NCI-H446 (cell line): Measurements from ENCODE around the gene ITGA11.
"Not testable (repeated sequence)": the region's sequence is repeated elsewhere in the genome, so short reads cannot be mapped to it uniquely, and the experiment has no call there.

Source experiments
- DNase-seq, 2 experiments: peaks; one replicate each; lab custom pipeline; 2025; lab: John Stamatoyannopoulos, UW

Gene ITGA11

GRCh38 chr15:68423359-68424296, 8.3 kb downstream of the ITGA11 start:
- no peak for DNase-seq

- not testable (repeated sequence) for DNase-seq
Observed at GRCh38 chr15:68422403-68423145, 9.4 kb downstream of the ITGA11 start.

- no peak for DNase-seq
Observed at GRCh38 chr15:68421798-68422402, 10.1 kb downstream of the ITGA11 start.

- no peak for DNase-seq
Observed at GRCh38 chr15:68421115-68421551, 10.8 kb downstream of the ITGA11 start.

GRCh38 chr15:68420186-68420684, 11.7 kb downstream of the ITGA11 start:
- no peak for DNase-seq

DNA sequence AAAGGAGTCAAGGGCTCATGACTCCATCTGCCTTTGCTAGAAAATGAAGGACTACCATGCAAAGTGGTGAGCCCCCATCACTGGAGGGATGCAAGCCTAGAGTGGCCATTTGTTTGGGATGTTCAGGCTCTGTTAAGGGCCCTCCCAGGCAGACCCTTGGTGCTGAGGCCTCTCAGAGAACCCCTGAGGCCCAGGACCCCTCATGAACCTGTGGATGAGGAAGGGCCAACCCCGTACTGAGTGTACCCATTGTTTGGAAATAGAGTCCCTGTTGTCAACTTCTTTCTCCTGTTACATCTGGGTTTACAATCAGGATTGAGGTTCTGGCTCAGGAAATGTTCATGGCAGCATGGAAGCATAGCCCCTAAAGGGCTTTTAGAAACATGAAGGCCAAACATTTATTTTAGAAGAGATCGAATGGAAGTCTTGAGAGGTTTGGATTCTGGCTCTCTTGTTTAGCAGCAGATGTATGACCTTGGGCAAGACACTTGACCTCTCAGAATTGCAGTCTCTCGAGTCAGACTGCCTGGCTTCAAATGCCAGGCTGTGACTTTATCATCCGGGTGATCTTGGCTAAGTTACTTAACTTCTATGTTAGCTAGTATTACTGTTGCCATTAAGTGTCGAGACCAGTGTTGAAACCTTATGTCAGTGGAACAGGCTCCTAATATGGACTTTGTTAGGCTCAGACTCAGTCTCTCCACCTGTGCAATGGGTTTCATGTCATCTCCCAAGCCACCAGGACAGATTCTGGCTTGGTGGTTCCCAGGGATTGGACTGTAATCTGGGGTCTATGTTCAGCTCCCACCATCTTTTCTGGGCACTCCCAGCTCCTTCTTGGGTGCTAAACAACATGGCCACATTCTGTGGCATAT, 12.4 kb downstream of the ITGA11 start:
- no peak for DNase-seq

DNA sequence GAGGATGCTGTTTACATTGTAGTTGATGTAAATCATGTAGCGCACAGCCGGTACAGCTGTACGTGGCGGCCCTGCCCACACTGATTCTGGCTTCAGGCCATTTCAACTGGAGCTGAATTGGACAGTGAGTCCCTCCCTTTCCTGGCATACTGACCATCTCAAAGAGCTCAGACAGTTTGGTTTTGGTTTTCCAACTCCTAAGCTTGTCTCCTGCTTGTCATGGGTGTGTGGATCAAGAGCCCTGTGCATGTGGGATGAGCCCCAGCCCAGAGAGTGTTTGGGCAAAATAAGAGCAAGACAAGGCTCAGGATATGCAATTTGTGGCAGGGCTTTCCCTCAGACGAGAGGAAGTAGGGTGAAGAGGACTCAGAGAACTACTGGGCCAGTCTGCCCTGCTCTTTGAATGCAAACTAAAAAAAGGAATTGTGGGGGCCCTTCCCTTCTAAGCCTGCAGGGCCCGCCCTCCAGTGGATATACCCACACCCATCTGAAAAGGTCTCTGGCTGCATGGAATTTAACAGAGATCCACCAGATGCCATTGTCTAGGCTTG, 13.3 kb downstream of the ITGA11 start:
- DNase-seq, result no peak

- DNase-seq, result no peak
Observed at GRCh38 chr15:68417897-68418296, 14.1 kb downstream of the ITGA11 start.

GRCh38 chr15:68417051-68417450, 14.9 kb downstream of the ITGA11 start:
- no peak for DNase-seq

DNA sequence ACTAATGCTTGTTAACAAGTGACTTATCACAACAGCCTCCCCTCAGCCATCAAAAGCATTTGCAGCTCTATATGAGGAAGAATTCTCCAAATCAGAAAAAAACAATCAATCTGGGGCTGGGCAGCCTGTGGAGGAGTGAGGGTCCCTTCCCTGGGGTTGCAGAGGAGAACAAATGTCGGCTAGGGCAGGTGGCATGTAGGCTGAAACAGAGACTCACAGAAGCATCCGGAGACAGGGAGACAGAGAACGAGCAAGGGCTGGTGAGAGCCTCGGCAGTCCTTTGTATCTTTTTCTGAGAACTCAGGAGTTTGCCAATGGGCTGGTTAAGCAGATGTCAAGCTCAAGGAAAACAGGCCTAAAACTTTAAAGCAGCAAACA, 15.8 kb downstream of the ITGA11 start:
- DNase-seq, result no peak

- no peak for DNase-seq
Observed at GRCh38 chr15:68415501-68416157, 16.3 kb downstream of the ITGA11 start.

GRCh38 chr15:68415061-68415460, 16.9 kb downstream of the ITGA11 start:
- no peak for DNase-seq

DNA sequence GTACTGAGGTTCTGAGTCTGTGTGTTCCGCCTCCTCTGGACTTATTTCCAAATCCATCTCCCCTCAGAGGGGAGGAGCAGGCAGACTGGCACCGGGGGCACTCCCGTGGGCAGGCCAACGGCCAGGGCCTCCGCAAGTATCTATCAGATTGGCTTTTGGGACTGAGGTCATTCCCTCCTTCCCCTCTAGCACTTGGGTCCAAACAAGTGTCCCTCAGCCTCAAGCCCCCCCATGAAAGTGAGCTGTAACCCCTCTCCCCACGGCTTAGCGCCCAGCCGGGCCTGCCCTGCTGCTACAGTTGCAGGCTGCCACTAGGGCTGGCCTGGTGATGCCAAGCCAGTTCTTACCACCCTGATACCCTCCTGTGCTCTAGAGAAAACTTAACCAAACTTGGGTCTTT, 17.4 kb downstream of the ITGA11 start:
- no peak for DNase-seq

DNA sequence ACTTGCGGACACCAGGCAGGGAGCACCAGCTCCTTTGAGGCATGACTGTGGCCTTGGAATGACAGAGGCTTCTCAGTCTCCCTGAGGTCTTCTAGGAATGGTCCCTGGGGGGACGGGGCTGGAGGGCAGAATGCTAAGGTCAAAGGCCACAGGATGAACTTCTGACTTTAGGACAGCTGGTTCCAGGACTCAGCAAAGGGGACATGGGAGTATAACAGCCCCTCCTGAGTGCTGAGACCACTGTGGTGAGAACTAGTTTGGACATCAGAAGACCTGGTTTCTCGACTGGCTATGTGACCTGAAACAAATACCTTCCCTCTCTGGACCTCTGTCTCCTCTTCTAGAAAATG, 17.8 kb downstream of the ITGA11 start:
- no peak for DNase-seq

GRCh38 chr15:68413363-68414205, 18.4 kb downstream of the ITGA11 start:
- no peak for DNase-seq

DNA sequence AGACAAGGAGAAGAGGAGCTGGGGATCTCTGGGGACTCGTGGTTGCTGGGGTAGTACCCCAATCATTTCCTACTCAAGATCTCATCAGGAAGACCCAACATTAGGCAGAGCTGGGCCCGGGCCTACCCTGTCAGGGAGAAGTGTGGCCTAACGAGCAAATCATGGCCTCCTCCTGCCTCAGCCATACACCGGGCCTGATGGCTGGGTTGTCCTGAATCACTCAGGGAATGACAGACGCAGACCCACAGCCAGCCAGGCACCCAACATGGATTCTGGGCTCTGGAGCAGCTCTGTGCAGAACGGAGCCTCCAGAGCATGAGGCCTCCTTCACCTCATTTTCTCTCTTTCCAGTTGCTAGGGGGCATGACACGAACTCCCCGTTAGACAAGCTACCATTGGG, 19.7 kb downstream of the ITGA11 start:
- no peak for DNase-seq

DNA sequence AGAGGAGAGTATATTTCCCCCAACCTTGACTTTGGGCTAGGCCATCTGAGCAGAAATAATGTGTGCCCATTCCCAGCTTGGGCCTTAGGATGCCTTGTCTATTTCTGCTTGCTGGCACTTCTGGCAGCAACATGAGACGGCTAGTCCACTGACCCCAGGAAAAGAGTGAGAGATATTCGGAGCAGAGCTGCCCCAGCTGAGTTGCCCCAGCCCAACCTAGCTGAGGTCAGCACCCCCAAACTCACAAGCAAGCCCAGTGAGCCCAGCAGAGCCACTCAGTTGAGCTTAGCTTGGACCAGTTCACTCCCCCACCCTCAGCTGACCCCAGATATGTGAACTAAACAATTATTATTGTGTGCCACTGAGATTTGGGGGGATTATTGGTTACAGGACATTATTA, 20.2 kb downstream of the ITGA11 start:
- DNase-seq, result no peak

- no peak for DNase-seq
Observed at GRCh38 chr15:68411343-68411675, 20.7 kb downstream of the ITGA11 start.

- no peak for DNase-seq
Observed at GRCh38 chr15:68410466-68411342, 21.3 kb downstream of the ITGA11 start.
